WERI-Rb-1 (cell line): ENCODE measurements around the gene GADL1.

Experiments used
- DNase-seq: peaks from one replicate; pipeline ENCODE4 v3.0.0-alpha.2; 2020
- H3K27ac ChIP-seq: fragments of 250-450 bp; sonication (Bioruptor Pico); 2 replicates; pipeline ENCODE4 v1.5.1; 2020; ENCODE audit warnings: mild to moderate bottlenecking, moderate library complexity
- H3K27me3 ChIP-seq: fragments of 250-450 bp; sonication (Bioruptor Pico); 2 replicates; pipeline ENCODE4 v1.5.1; 2021; ENCODE audit warnings: mild to moderate bottlenecking, low read depth, moderate library complexity; ENCODE audit not compliant: insufficient read depth, severe bottlenecking
- H3K36me3 ChIP-seq: fragments of 250-450 bp; sonication (Bioruptor Pico); 2 replicates; pipeline ENCODE4 v1.5.1; 2020; ENCODE audit warnings: mild to moderate bottlenecking, moderate library complexity
- H3K4me3 ChIP-seq: 2 replicates; pipeline ENCODE4 v1.5.1; 2011; ENCODE audit warnings: low read depth, mild to moderate bottlenecking, control low read depth, low read length
- H3K9me3 ChIP-seq: fragments of 250-450 bp; sonication (Bioruptor Pico); 2 replicates; pipeline ENCODE4 v1.5.1; 2021; ENCODE audit warnings: mild to moderate bottlenecking, moderate library complexity; ENCODE audit not compliant: severe bottlenecking
- CTCF ChIP-seq: IDR thresholded peaks from 2 replicates; pipeline ENCODE4 v1.5.1; 2011; ENCODE audit warnings: low read depth, mild to moderate bottlenecking, control low read depth, inconsistent platforms, low read length

The GADL1 gene

GRCh38 chr3:30805695-30806094 is 88.8 kb downstream of the GADL1 start:
- Histone ChIP-seq H3K27ac (no peak overlapping the region), H3K36me3 (no peaks in the 10 kb centered on the region), H3K9me3 (no peaks in the 10 kb centered on the region), H3K27me3 (no peaks in the 10 kb centered on the region), H3K4me3 (no peak overlapping the region)
- no peak for DNase-seq
- TF ChIP-seq CTCF: no peak

GRCh38 chr3:30804984-30805383 is 89.5 kb downstream of the GADL1 start:
- DNase-seq: no peak
- no peaks in the 10 kb centered on the region for H3K36me3 ChIP-seq
- H3K9me3 ChIP-seq: no peaks in the 10 kb centered on the region
- H3K27ac ChIP-seq: no peak overlapping the region
- no peak overlapping the region for H3K4me3 ChIP-seq
- H3K27me3 ChIP-seq: no peaks in the 10 kb centered on the region
- no peak for TF ChIP-seq CTCF

- no peak for TF ChIP-seq CTCF
- no peak overlapping the region for H3K4me3 ChIP-seq
Observed at GRCh38 chr3:30795176-30795575, 99.3 kb downstream of the GADL1 start.

GRCh38 chr3:30793740-30794139 is 100.7 kb downstream of the GADL1 start:
- no peaks in the 10 kb centered on the region for H3K36me3 ChIP-seq
- H3K27ac ChIP-seq: no peak overlapping the region
- TF ChIP-seq CTCF: no peak
- DNase-seq: no peak
- H3K27me3 ChIP-seq: no peaks in the 10 kb centered on the region
- H3K4me3 ChIP-seq: no peak overlapping the region
- H3K9me3 ChIP-seq: no peaks in the 10 kb centered on the region

More at GRCh38 chr3:30795176-30795575, 99.3 kb downstream of the GADL1 start:
- no peaks in the 10 kb centered on the region for H3K27me3 ChIP-seq
- DNase-seq: no peak
- H3K27ac ChIP-seq: no peak overlapping the region
- no peaks in the 10 kb centered on the region for H3K36me3 ChIP-seq
- H3K9me3 ChIP-seq: no peaks in the 10 kb centered on the region

GRCh38 chr3:30790150-30790549 is 104.3 kb downstream of the GADL1 start:
- no peak for TF ChIP-seq CTCF
- no peaks in the 10 kb centered on the region for H3K9me3 ChIP-seq
- H3K36me3 ChIP-seq: no peaks in the 10 kb centered on the region
- no peaks in the 10 kb centered on the region for H3K27me3 ChIP-seq
- no peak for DNase-seq
- no peak overlapping the region for H3K27ac ChIP-seq
- no peak overlapping the region for H3K4me3 ChIP-seq

- H3K27me3 ChIP-seq: no peaks in the 10 kb centered on the region
- H3K9me3 ChIP-seq: no peaks in the 10 kb centered on the region
- no peak overlapping the region for H3K4me3 ChIP-seq
- no peak overlapping the region for H3K27ac ChIP-seq
- no peaks in the 10 kb centered on the region for H3K36me3 ChIP-seq
- DNase-seq: no peak
- no peak for TF ChIP-seq CTCF
Observed at GRCh38 chr3:30786365-30786764, 108.1 kb downstream of the GADL1 start.
